ENCODE results near the gene NR1D1. TPM values are rescaled to one million over a fixed set of nuclear protein-coding genes. Genes with fewer than 3 reads are reported as not detected.

The NR1D1 gene
- total RNA-seq, 2 experiments from 2014 or later: 5.5 to 5.8 TPM

DNA sequence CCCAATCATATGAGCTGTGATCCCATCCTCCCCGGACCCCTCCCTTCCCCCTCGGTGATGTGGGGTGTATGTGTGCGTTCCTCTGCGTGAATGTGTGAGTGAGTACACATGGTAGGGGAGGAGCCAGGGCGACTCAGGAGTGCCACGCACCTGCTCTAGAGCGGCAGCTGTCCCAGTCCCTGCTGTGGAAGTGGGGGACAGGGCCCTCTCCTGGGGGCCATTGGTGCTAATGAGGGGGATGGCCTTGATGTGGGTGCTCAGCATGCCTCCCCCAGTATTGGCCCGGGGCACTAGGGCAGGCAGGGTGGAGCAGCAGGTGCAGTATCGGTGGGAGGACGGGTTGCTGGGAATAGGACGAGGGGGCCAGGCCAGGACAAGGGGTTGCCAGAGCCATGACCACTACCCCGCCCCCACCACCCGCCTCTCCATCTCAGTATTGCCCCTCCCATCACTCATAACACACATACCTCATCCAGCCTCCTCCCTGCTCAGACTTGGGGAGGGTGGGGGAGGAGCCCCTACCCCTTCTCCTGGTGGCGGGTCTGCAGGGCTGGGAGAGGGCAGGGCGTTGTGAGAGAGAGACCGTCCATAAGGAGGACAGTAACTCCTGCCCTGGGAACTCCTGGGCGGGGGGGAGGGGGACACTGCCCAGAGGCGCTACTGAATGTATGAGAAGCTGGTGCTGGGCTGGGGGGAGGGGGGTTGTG lies 8.5 kb downstream of the NR1D1 start:
- DNase-seq: no peak
- Mint-ChIP-seq H3K36me3 (ENCODE audit: low read depth) (peaks cover 39% of the 10 kb centered on the region), H3K27ac (no peak overlapping the region), H3K27me3 (no peaks in the 10 kb centered on the region), H3K9me3 (no peaks in the 10 kb centered on the region), H3K4me3 (no peak overlapping the region), H3K4me1 (peaks cover 34% of the 10 kb centered on the region)
- POLR2A ChIA-PET: no interaction called here
- CTCF ChIA-PET: interaction anchor here (1.3 kb wide), 1 partner anchor 21 kb away, joined by 3 read pairs; no protein-coding TSS in a partner anchor

DNA sequence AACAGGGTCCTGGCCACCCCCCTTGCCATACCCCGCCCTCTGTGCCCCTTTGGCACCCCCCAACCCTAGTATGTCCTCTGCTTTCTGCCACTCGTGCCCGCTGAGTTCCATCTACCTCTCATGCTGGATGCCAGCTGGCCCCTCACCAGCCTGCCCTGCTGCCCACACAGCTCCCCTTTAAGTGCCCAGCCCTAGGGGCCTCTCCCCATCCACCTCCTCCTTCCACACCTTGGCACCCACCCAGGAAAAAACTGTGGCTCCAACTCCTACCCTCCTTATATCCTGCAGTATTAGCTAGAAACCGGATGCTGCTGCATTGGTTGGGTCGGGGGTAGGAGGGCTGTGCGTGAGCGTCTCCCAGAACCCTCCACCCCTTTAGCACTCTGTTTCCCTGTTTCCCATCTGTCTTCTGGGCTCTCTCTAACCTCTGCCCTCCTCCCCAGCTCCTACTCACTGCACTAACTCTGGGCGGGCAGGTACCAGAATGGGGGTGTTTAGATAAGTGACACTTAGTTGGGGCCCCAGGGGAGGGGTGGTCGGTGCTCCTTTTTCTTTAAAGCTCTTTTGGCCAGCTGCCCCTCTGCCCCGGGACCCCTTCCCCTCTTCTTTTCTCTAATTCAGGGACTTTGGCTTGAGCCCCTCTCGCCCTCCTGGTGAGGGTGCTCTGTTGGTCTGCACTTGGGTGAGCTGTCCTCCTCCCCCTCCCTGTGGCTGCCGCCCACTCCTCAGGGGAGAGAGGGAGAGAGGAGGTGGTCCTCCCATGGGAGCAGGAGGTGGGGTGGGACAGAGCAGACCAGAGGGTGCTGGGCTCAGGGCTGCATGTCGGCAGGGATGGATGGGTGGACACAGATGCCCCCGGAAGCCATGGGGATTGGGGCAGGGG lies 9.9 kb downstream of the NR1D1 start:
- POLR2A ChIA-PET: no interaction called here
- no peaks in the 10 kb centered on the region for H3K27me3 Mint-ChIP-seq

DNA sequence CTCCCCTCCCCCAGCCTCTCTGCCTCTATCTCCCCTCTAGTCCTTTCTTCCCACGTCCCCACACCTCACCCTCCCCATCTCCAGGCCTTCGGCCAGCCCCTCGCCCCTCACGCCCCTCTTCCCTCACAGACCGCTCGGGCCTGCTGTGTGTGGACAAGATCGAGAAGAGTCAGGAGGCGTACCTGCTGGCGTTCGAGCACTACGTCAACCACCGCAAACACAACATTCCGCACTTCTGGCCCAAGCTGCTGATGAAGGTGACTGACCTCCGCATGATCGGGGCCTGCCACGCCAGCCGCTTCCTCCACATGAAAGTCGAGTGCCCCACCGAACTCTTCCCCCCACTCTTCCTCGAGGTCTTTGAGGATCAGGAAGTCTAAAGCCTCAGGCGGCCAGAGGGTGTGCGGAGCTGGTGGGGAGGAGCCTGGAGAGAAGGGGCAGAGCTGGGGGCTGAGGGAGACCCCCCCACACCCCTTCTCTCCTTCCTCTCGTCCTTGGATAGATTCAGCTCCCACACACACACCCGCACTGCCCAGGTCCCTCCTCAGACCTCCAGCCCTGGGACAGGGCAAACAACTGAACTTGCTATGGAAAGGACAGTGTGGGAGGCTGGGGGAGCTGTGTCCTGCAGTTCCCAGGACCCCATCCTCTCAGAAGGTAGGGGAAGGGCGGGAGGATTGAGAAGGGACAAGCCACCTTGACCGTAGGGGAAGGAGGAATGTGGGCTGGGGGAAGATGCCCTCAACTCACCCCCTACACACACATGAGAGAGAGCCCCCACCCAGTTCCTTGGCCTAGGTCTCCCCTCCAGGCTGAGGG lies 11.1 kb downstream of the NR1D1 start:
- H3K36me3 Mint-ChIP-seq (ENCODE audit: low read depth): peaks cover 17% of the 10 kb centered on the region
- H3K27ac Mint-ChIP-seq: peak overlapping the region; percentile 76
- CTCF ChIA-PET: interaction anchor here (0.9 to 3.5 kb wide), 5 partner anchors 9 to 23 kb away, joined by 3 to 16 read pairs (median 6); no protein-coding TSS in a partner anchor
- no peaks in the 10 kb centered on the region for H3K9me3 Mint-ChIP-seq
- H3K4me1 Mint-ChIP-seq: peaks cover 14% of the 10 kb centered on the region
- no peak overlapping the region for H3K4me3 Mint-ChIP-seq
- POLR2A ChIA-PET: no interaction called here
- no peaks in the 10 kb centered on the region for H3K27me3 Mint-ChIP-seq
- DNase-seq: no peak

More for the DNA sequence above, 9.9 kb downstream of the NR1D1 start:
- CTCF ChIA-PET: interaction anchor here (1.0 to 3.5 kb wide), 5 partner anchors 8 to 23 kb away, joined by 3 to 16 read pairs (median 6); no protein-coding TSS in a partner anchor
- Mint-ChIP-seq H3K36me3 (ENCODE audit: low read depth) (peaks cover 28% of the 10 kb centered on the region), H3K9me3 (no peaks in the 10 kb centered on the region), H3K4me3 (no peak overlapping the region), H3K27ac (peak overlapping the region; percentile 13), H3K4me1 (peaks cover 24% of the 10 kb centered on the region)
- DNase-seq: no peak

DNA sequence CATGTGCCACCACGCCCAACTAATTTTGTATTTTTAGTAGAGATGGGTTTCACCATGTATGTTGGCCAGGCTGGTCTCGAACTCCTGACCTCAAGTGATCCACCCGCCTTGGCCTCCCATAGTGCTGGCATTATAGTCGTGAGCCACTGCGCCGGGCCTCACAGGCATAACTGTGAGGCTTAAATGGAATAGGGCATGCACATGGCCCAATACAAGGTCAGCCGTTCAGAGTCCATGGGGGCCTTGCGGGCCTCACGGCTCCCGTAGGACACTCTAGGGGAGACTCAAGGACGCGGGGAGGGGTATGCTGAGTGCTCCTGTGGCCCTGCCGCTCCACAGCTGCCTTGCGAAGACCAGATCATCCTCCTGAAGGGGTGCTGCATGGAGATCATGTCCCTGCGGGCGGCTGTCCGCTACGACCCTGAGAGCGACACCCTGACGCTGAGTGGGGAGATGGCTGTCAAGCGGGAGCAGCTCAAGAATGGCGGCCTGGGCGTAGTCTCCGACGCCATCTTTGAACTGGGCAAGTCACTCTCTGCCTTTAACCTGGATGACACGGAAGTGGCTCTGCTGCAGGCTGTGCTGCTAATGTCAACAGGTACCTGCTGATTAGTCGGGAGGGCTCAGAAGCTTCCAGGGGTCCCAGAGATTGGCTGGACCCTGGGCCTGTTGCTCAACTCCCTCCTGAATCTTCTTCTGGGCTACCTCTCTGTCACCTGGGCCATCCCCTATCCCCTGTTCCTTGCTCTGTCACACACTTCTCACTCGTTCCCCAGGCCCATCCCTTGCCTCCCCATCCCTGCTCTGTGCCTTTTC lies 12.3 kb downstream of the NR1D1 start:
- POLR2A ChIA-PET: no interaction called here
- CTCF ChIA-PET: interaction anchor here (0.6 to 3.5 kb wide), 2 partner anchors 13 to 388 kb away, joined by 3 to 16 read pairs; no protein-coding TSS in a partner anchor
- Mint-ChIP-seq H3K4me3 (no peak overlapping the region), H3K9me3 (no peaks in the 10 kb centered on the region), H3K36me3 (ENCODE audit: low read depth) (peaks cover 7% of the 10 kb centered on the region), H3K4me1 (peaks cover 8% of the 10 kb centered on the region), H3K27me3 (no peaks in the 10 kb centered on the region), H3K27ac (peak overlapping the region; percentile 52)
- DNase-seq: no peak

DNA sequence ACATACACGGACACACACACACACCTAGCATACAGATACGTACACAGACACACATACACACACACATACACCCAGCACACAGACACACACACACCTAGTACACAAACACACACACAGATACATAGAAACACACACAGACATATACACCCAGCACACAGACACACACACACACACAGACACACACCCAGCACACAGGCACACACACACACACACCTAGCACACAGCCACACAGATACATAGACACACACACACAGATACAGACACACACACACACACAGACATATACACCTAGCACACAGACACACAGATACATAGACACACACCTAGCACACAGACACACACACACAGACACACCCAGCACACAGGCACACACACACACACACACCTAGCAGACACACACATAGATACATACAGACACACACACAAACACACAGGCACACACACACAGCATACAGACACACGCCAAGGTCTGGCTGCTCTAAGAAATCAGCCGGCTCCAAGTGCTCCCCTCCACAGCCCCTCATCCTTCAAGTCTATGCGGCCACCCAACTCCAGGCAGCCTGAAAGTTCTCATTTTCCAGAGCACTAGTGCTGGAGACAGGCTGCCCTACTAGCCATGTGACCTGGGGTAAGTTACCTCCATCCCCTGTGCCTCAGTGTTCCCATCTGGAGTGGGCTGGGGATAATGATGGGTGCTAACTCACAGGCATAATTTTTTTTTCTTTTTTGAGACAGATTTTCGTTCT lies 13.2 kb downstream of the NR1D1 start:
- ChIA-PET POLR2A (interaction anchor here (0.6 kb wide), 1 partner anchor 26 kb away, joined by 6 read pairs; no protein-coding TSS in a partner anchor), CTCF (interaction anchor here (0.6 to 2.7 kb wide), 7 partner anchors 8 to 389 kb away, joined by 3 to 32 read pairs (median 5); partner anchors contain the start of genes NR1D1 and THRA)
- peaks cover 5% of the 10 kb centered on the region for H3K36me3 Mint-ChIP-seq (ENCODE audit: low read depth)
- no peaks in the 10 kb centered on the region for H3K27me3 Mint-ChIP-seq
- H3K9me3 Mint-ChIP-seq: no peaks in the 10 kb centered on the region
- H3K27ac Mint-ChIP-seq: peak overlapping the region; percentile 22
- no peak overlapping the region for H3K4me3 Mint-ChIP-seq
- DNase-seq: no peak
- H3K4me1 Mint-ChIP-seq: peaks cover 8% of the 10 kb centered on the region

DNA sequence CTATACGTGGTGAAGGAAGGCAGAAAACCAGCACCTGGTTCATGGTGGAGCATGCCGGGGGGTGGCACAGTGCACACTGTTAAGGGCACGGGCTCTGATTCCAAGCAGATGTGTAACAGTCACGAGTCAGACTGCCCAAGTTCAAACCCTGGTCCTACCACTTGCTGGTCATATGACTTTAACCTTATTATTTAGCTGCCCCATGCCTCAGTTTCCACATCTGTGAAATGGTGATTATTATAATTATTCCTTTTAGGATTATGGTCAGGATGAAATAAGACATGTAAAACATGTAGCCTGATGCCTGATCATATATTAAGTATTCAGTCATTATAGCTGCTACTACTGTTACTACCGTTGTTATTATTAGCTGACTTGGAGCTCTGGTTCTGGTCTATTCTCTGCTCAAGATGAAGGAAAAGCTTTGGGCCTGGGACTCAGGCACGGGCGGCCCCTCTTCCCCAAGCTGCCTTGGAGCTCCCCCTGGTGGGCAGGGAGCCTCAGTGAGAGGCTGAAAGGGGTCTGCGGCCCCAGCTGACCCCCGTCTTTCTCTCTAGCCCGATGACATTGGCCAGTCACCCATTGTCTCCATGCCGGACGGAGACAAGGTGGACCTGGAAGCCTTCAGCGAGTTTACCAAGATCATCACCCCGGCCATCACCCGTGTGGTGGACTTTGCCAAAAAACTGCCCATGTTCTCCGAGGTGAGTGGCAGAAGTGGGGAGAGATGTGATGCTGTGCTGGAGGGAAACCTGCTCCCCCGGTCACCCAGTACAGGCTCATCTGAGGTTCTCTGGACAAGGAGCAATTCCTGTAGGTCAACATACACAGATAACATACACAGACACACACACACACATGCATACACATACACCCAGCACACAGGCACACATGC lies 14.0 kb downstream of the NR1D1 start:
- DNase-seq: peak; percentile 58
- Mint-ChIP-seq H3K9me3 (no peaks in the 10 kb centered on the region), H3K4me1 (peaks cover 8% of the 10 kb centered on the region), H3K27me3 (no peaks in the 10 kb centered on the region), H3K36me3 (ENCODE audit: low read depth) (peaks cover 5% of the 10 kb centered on the region), H3K4me3 (no peak overlapping the region), H3K27ac (no peak overlapping the region)
- ChIA-PET POLR2A (interaction anchor here (0.6 kb wide), 1 partner anchor 27 kb away, joined by 6 read pairs; no protein-coding TSS in a partner anchor), CTCF (interaction anchor here (0.7 to 2.7 kb wide), 15 partner anchors 9 to 132 kb away, joined by 3 to 32 read pairs (median 3); partner anchors contain the start of genes MED24, NR1D1 and THRA)

- no peaks in the 10 kb centered on the region for H3K9me3 Mint-ChIP-seq
- H3K27me3 Mint-ChIP-seq: no peaks in the 10 kb centered on the region
- peaks cover 8% of the 10 kb centered on the region for H3K4me1 Mint-ChIP-seq
- H3K27ac Mint-ChIP-seq: no peak overlapping the region
- ChIA-PET POLR2A (no interaction called here), CTCF (interaction anchor here (1.7 to 2.7 kb wide), 3 partner anchors 9 to 71 kb away, joined by 5 to 15 read pairs (median 10); partner anchors contain the start of gene THRA)
- DNase-seq: no peak
- H3K36me3 Mint-ChIP-seq (ENCODE audit: low read depth): peaks cover 5% of the 10 kb centered on the region
- H3K4me3 Mint-ChIP-seq: no peak overlapping the region
Measured at GRCh38 chr17:40084477-40084876, 15.9 kb downstream of the NR1D1 start.

DNA sequence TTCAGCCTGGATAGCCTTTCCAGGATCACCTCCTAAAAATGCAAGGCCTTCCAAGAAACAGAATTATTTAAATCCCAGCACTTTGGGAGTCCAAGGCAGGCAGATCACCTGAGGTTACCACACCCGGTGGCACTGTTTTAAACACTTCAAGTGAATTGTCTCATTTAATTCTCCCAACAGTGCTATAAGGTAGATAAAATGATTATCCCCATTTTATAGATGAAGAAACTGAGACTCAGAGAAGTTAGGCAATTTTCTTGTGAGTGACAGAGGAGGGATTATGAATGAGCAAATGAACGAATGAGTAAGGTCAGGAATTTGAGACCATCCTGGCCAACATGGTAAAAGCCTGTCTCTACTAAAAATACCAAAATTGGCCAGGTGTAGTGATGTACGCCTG lies 20.8 kb downstream of the NR1D1 start:
- H3K4me3 Mint-ChIP-seq: no peak overlapping the region

GRCh38 chr17:40076591-40076990 lies 23.8 kb downstream of the NR1D1 start:
- Mint-ChIP-seq H3K27ac (no peak overlapping the region), H3K4me1 (peaks cover 20% of the 10 kb centered on the region), H3K36me3 (ENCODE audit: low read depth) (no peaks in the 10 kb centered on the region), H3K4me3 (no peak overlapping the region), H3K9me3 (no peaks in the 10 kb centered on the region), H3K27me3 (no peaks in the 10 kb centered on the region)
- no peak for DNase-seq
- ChIA-PET CTCF (interaction anchor here (1.0 to 4.6 kb wide), 12 partner anchors 8 to 422 kb away, joined by 3 to 74 read pairs (median 18); partner anchors contain the start of genes MED24, NR1D1 and THRA), POLR2A (no interaction called here)

More for the DNA sequence above, 20.8 kb downstream of the NR1D1 start:
- Mint-ChIP-seq H3K36me3 (ENCODE audit: low read depth) (no peaks in the 10 kb centered on the region), H3K27ac (no peak overlapping the region), H3K27me3 (no peaks in the 10 kb centered on the region), H3K9me3 (no peaks in the 10 kb centered on the region), H3K4me1 (peaks cover 20% of the 10 kb centered on the region)
- DNase-seq: no peak
- ChIA-PET CTCF (no interaction called here), POLR2A (no interaction called here)

- no peaks in the 10 kb centered on the region for H3K27me3 Mint-ChIP-seq
- no peak overlapping the region for H3K4me3 Mint-ChIP-seq
- H3K36me3 Mint-ChIP-seq (ENCODE audit: low read depth): no peaks in the 10 kb centered on the region
- DNase-seq: no peak
- H3K4me1 Mint-ChIP-seq: peaks cover 20% of the 10 kb centered on the region
- H3K27ac Mint-ChIP-seq: peak overlapping the region; percentile 77
- ChIA-PET POLR2A (no interaction called here), CTCF (interaction anchor here (0.6 to 4.6 kb wide), 27 partner anchors 8 to 1735 kb away, joined by 3 to 74 read pairs (median 5); partner anchors contain the start of genes MED24, NR1D1 and THRA)
- no peaks in the 10 kb centered on the region for H3K9me3 Mint-ChIP-seq
Measured at GRCh38 chr17:40075942-40076498, 24.4 kb downstream of the NR1D1 start.
